ENCODE data around the gene APC2. TPM values are rescaled to one million over a fixed set of nuclear protein-coding genes. Genes with fewer than 3 reads are reported as not detected.

The APC2 gene
- total RNA-seq, 1 donor from 2014 or later: 0.17 TPM

- ATAC-seq (no peak), DNase-seq (no peak)
- intact Hi-C loops (cut with micrococcal nuclease): no loop called here
These were observed 8.1 kb upstream of the APC2 start for GRCh38 chr19:1441677-1442438.

GRCh38 chr19:1445185-1445931 lies 4.6 kb upstream of the APC2 start:
- DNase-seq (peak; percentile 84), ATAC-seq (peak; percentile 92)
- intact Hi-C loops (cut with micrococcal nuclease): no loop called here

GRCh38 chr19:1445932-1446712 lies 3.8 kb upstream of the APC2 start:
- ATAC-seq (peak; percentile 30), DNase-seq (peak; percentile 33)
- intact Hi-C loops (cut with micrococcal nuclease): no loop called here

- no peak for ATAC-seq
- intact Hi-C loops (cut with micrococcal nuclease): no loop called here
These were observed 3.0 kb upstream of the APC2 start for GRCh38 chr19:1446713-1447481.

GRCh38 chr19:1447504-1447903 lies 2.4 kb upstream of the APC2 start:
- intact Hi-C loops (cut with micrococcal nuclease): no loop called here
- no peak for ATAC-seq
- no peak for DNase-seq

More at GRCh38 chr19:1446713-1447481, 3.0 kb upstream of the APC2 start:
- DNase-seq: peak; percentile 50

- DNase-seq (no peak), ATAC-seq (no peak)
- intact Hi-C loops (cut with micrococcal nuclease): no loop called here
These were observed 2.0 kb upstream of the APC2 start for GRCh38 chr19:1447944-1448343.

GRCh38 chr19:1450735-1451731 lies 1.1 kb downstream of the APC2 start:
- DNase-seq: no peak
- no peak for ATAC-seq
- intact Hi-C loops (cut with micrococcal nuclease): no loop called here

- DNase-seq: peak; percentile 7
- intact Hi-C loops (cut with micrococcal nuclease): no loop called here
These were observed 2.2 kb downstream of the APC2 start for GRCh38 chr19:1451916-1452801.

GRCh38 chr19:1452802-1453524 lies 3.0 kb downstream of the APC2 start:
- ATAC-seq: no peak
- peak; percentile 23 for DNase-seq
- intact Hi-C loops (cut with micrococcal nuclease): no loop called here

More at GRCh38 chr19:1451916-1452801, 2.2 kb downstream of the APC2 start:
- no peak for ATAC-seq

- intact Hi-C loops (cut with micrococcal nuclease): no loop called here
- DNase-seq (peak; percentile 58), ATAC-seq (peak; percentile 41)
These were observed 3.8 kb downstream of the APC2 start for GRCh38 chr19:1453525-1454364.

- no peak for ATAC-seq
These were observed 5.0 kb downstream of the APC2 start for GRCh38 chr19:1455002-1455335.

GRCh38 chr19:1455336-1456120 lies 5.6 kb downstream of the APC2 start:
- DNase-seq (peak; percentile 37), ATAC-seq (peak; percentile 34)
- intact Hi-C loops (cut with micrococcal nuclease): no loop called here

More at GRCh38 chr19:1455002-1455335, 5.0 kb downstream of the APC2 start:
- intact Hi-C loops (cut with micrococcal nuclease): no loop called here
- peak; percentile 24 for DNase-seq

- no peak for ATAC-seq
- intact Hi-C loops (cut with micrococcal nuclease): no loop called here
- DNase-seq: no peak
These were observed 6.4 kb downstream of the APC2 start for GRCh38 chr19:1456121-1456900.
